Endothelial cell (in vitro differentiated cells): ENCODE results near the gene FDX2. TPM values are rescaled to one million over a fixed set of nuclear protein-coding genes. Genes with fewer than 3 reads are reported as not detected.

ENCODE experiments used
- DNase-seq: peaks from one replicate; pipeline ENCODE4 v3.0.0; 2021; ENCODE audit warnings: low spot score
- H3K27ac Mint-ChIP-seq: one replicate; pipeline ENCODE4 v1.8.0; 2021; ENCODE audit warnings: mixed read lengths, inconsistent platforms; ENCODE audit not compliant: unreplicated experiment
- H3K27me3 Mint-ChIP-seq: one replicate; pipeline ENCODE4 v1.8.0; 2021; ENCODE audit warnings: mild to moderate bottlenecking, moderate library complexity, mixed read lengths, inconsistent platforms; ENCODE audit not compliant: unreplicated experiment
- H3K36me3 Mint-ChIP-seq: one replicate; pipeline ENCODE4 v1.8.0; 2021; ENCODE audit warnings: mild to moderate bottlenecking, low read depth, mixed read lengths, inconsistent platforms; ENCODE audit not compliant: unreplicated experiment
- H3K4me1 Mint-ChIP-seq: one replicate; pipeline ENCODE4 v1.8.0; 2021; ENCODE audit warnings: mild to moderate bottlenecking, mixed read lengths, inconsistent platforms; ENCODE audit not compliant: unreplicated experiment
- H3K4me3 Mint-ChIP-seq: one replicate; pipeline ENCODE4 v1.8.0; 2021; ENCODE audit warnings: mild to moderate bottlenecking, mixed read lengths, inconsistent platforms; ENCODE audit not compliant: unreplicated experiment
- H3K9me3 Mint-ChIP-seq: one replicate; pipeline ENCODE4 v1.8.0; 2021; ENCODE audit warnings: mixed read lengths, inconsistent platforms; ENCODE audit not compliant: unreplicated experiment
- total RNA-seq: library from RNA; stranded (reverse); fragmentation: NEBNext Ultra II Directional; extraction: Animal tissue kit (Norgen Biotek cat#: 25700); gene quantifications from one replicate; pipeline ENCODE4 v1.2.1, GENCODE V29; 2021; ENCODE audit not compliant: unreplicated experiment
- TF ChIP-seq, protein P1 (sequence below): fragments of 200-600 bp; sonication (generic); IDR thresholded peaks from one replicate; pipeline ENCODE4 v1.5.0; 2021; ENCODE audit warnings: antibody characterized with exemption; ENCODE audit not compliant: unreplicated experiment

Gene FDX2
- total RNA-seq, 1 donor from 2014 or later, result 18.9 TPM

DNA sequence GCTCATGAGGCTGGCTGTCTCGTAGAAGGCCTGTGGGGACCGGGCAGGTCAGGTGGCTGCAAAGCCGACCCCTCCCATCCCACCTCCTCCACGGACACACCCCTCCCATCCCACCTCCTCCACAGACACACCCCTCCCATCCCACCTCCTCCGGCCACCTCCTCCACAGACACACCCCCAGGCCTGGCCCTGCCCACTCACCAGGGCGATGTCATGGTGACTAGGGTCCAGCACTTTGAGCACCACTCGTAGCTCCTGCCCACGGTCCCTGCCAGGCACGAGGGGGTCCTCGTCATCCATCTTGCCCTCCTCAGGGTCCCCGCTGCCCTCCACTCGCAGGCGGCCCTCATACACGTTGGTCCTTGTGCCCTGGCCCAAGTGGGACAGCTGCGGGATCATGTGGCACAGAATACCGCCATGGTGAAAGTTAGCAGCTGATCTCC lies 45.8 kb upstream of the FDX2 start:
- Mint-ChIP-seq H3K27ac (no peak overlapping the region), H3K36me3 (peaks cover 26% of the 10 kb centered on the region), H3K4me3 (no peak overlapping the region), H3K27me3 (peaks cover 4% of the 10 kb centered on the region), H3K4me1 (no peaks in the 10 kb centered on the region), H3K9me3 (no peaks in the 10 kb centered on the region)
- TF ChIP-seq, protein P1, sequence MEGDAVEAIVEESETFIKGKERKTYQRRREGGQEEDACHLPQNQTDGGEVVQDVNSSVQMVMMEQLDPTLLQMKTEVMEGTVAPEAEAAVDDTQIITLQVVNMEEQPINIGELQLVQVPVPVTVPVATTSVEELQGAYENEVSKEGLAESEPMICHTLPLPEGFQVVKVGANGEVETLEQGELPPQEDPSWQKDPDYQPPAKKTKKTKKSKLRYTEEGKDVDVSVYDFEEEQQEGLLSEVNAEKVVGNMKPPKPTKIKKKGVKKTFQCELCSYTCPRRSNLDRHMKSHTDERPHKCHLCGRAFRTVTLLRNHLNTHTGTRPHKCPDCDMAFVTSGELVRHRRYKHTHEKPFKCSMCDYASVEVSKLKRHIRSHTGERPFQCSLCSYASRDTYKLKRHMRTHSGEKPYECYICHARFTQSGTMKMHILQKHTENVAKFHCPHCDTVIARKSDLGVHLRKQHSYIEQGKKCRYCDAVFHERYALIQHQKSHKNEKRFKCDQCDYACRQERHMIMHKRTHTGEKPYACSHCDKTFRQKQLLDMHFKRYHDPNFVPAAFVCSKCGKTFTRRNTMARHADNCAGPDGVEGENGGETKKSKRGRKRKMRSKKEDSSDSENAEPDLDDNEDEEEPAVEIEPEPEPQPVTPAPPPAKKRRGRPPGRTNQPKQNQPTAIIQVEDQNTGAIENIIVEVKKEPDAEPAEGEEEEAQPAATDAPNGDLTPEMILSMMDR, result no peak
- DNase-seq, result no peak

DNA sequence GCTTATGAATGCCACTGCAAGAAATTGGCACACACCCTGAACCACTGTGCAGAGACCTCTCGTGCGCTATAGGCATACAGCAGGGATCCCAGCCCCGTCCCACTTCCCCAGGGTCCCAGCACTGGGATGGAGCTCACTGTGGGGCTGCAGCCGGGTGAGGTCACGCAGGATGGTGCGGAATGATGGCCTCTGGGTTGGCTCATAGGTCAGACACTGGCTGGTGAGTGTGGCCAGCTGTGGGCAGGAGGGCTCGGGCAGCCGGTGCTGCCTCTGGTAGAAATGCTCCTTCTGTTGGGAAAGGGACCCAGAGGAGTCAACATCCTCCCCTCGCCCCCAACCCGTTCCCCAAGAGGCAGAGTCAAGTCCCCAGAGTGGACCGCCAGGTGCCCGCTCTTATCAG lies 40.6 kb upstream of the FDX2 start:
- H3K36me3 Mint-ChIP-seq, result peaks cover 26% of the 10 kb centered on the region
- no peak overlapping the region for H3K4me3 Mint-ChIP-seq
- no peak overlapping the region for H3K27ac Mint-ChIP-seq
- no peak for DNase-seq
- no peaks in the 10 kb centered on the region for H3K9me3 Mint-ChIP-seq
- no peaks in the 10 kb centered on the region for H3K4me1 Mint-ChIP-seq
- TF ChIP-seq, protein P1, result no peak
- H3K27me3 Mint-ChIP-seq, result peaks cover 11% of the 10 kb centered on the region

DNA sequence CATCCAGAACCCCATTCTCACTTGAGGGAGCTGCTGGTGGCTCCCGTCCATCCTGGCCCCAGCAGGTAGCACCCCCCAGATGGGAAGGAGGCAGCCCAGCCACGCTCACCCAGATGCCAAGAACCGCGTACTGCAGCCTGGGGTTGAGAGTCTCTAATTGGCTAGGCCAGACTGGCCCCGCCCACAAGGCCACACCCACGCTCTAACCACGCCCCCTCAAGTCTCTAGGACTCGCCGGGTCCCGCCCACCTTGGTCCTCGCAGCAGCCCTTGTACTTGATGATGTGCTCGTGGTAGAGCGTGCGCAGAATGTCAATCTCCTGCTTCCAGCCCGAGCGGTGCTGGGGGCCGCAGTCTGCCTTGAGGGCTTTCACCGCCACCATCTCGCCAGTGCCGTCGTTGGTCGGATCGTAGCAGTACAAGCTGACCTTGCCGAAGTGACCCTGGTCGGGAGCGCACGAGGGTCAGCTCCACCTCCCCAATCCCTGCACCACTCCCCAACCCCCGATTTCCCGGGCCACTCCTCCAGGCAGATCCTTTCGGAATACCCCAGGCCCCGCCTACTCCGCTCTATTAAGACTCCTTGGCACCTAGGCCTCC lies 38.1 kb upstream of the FDX2 start:
- TF ChIP-seq, protein P1, result no peak
- no peaks in the 10 kb centered on the region for H3K4me1 Mint-ChIP-seq
- peak; percentile 75 for DNase-seq
- H3K27ac Mint-ChIP-seq, result peak overlapping the region; percentile 43
- H3K27me3 Mint-ChIP-seq, result peaks cover 13% of the 10 kb centered on the region
- peak overlapping the region; percentile 53 for H3K4me3 Mint-ChIP-seq
- H3K9me3 Mint-ChIP-seq, result no peaks in the 10 kb centered on the region
- peaks cover 16% of the 10 kb centered on the region for H3K36me3 Mint-ChIP-seq

DNA sequence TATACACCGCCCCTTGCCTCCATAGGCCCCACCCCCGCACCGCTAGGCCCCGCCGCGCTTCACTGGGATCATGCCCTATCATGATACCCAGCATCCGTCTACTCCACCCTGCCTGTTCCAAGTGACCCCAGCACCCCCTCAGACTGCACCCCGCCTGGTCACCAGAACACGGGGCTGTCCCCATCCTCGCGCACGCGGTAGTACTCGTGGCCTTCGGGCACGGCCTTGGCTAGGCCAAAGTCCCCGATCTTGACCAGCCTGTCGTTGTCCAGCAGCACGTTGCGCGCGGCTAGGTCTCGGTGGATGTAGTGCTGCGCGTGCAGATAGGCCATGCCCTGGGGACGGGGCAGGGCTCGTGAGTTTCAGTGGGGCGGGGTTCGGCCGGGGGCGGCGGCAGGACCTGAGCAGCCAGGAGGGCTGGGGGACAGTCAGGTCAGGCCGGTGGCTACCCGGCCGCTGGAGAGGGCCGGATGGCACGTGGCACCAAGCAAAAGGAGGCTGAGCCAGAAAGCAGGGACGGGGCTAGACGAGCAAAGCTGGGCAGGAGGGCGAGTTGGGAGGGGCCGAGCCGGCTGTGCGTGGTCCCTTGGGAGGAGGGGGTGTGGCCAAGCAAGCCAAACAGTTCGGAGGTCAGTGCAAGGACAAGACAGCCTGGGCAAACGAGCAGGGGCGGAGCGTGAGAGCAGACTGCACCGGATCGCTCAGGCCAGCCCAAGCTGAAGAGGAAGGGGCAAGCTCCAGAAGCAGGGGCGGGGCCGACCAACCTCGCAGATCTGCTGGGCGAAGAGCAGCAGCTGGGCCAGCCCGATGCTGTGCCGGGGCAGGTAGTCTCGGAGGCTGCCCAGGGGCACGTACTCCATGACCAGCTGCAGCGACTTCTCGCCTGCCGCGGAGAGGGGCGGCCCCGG lies 37.2 kb upstream of the FDX2 start:
- Mint-ChIP-seq H3K4me3 (no peak overlapping the region), H3K27ac (no peak overlapping the region), H3K9me3 (no peaks in the 10 kb centered on the region), H3K36me3 (peaks cover 16% of the 10 kb centered on the region), H3K4me1 (no peaks in the 10 kb centered on the region), H3K27me3 (peaks cover 13% of the 10 kb centered on the region)
- peak; percentile 65 for DNase-seq
- TF ChIP-seq, protein P1, result no peak

DNA sequence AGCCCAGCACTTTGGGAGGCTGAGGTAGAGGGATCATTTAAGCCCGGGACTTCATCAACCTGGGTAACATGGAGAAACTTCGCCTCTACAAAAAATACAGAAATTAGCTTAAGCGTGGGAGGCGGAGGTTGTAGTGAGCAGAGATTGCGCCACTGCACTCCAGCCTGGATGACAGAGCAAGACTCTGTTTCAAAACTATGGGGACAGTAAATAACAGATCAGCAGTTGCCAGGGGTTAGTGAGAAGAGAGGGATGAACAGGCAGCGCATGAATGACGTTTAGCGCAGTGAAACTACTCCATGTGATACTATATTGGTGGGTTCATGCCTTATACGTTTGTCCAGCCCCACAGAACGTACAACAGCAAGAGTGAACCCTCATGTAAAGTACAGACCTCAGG lies 30.7 kb upstream of the FDX2 start:
- DNase-seq, result no peak
- TF ChIP-seq, protein P1, result no peak
- no peaks in the 10 kb centered on the region for H3K4me1 Mint-ChIP-seq
- H3K4me3 Mint-ChIP-seq, result no peak overlapping the region
- H3K27me3 Mint-ChIP-seq, result peaks cover 7% of the 10 kb centered on the region
- peaks cover 3% of the 10 kb centered on the region for H3K36me3 Mint-ChIP-seq
- H3K27ac Mint-ChIP-seq, result no peak overlapping the region
- no peaks in the 10 kb centered on the region for H3K9me3 Mint-ChIP-seq
